Glomerular visceral epithelial cell (primary cell): ENCODE data around the gene RAB6A.
"Not testable (repeated sequence)": the region's sequence is repeated elsewhere in the genome, so short reads cannot be mapped to it uniquely, and the experiment has no call there.

Experiments used
- DNase-seq: peaks from one replicate; pipeline ENCODE4 v3.0.0-alpha.2; 2016; ENCODE audit errors: extremely low spot score

RAB6A gene

DNA sequence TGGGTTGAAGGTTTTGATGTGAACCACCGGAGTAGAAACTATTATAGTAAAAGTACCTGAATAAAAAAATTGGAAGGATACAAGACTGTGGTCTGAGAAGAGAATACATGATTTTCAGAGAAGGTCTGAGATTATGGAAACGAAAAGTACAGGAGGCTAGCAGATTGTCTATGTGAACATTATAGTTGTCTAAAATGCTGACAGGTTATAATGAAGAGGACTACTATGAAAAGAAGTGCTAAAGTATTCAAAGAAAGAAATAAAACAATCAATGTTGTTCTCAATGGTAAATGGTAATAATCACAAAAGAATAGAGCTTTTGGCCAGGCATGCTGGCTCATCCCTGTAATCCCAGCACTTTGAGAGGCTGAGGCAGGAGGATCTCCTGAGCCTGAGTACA, 34.0 kb downstream of the RAB6A start:
- no peak for DNase-seq

- DNase-seq: no peak
These were observed 43.7 kb downstream of the RAB6A start for GRCh38 chr11:73717136-73717535.

DNA sequence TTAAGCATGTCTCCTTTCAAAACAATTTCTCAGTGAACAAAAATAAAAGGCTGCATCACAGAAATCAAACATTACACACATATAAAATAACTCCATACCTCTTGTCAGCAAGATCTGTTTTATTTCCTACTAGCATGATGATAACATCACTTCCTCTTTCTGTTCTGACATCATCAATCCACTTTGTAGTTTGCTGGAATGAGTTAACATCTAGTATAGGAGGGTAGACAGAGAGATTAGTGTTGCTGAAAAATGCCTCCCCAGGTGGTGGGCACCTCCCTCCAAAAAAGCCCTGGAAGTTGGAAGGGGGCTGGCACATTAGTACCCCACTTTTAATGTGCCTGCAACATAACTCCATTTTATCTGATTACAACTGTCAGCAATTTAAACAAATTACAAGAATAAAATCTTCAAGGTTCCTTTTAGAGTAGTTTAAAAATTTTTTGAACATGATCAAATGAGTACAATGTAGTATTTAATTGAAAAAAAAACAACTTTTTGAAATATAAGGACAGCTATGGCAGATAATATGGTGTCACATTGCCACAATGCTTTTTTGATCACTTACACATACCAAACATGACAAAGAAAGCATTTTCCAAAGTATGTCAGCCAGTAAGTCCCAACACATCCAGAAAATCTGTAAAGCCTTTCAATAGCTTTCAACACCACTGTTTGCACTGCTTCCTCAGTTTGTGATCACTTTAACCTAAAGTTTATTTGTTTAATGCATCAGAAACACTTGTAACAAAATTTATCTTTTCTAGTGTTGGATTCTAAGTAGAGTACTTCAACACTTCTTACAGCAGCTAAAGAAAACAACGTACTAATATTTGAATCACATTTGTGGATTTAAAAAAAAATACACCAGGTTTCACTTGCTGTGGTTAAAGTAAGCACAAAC, 44.5 kb downstream of the RAB6A start:
- DNase-seq: no peak

DNA sequence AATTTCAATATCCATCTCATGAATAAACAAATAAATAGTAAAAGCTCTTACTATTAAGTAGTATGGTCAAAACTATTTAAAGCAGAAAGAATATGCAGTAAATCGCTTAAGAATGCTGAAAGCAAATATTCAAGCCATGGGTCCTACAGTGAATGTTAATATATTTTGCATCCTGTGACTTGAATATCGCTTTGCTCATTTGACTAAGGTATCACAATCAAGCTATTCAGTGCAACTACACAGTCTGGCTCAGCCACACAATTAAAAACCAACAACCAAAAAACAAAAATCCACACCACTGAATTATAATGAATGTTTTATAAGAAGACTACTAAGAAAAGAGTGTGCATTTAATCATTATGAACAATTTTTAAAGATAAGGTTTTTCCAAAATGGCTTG, 45.3 kb downstream of the RAB6A start:
- DNase-seq: no peak

DNA sequence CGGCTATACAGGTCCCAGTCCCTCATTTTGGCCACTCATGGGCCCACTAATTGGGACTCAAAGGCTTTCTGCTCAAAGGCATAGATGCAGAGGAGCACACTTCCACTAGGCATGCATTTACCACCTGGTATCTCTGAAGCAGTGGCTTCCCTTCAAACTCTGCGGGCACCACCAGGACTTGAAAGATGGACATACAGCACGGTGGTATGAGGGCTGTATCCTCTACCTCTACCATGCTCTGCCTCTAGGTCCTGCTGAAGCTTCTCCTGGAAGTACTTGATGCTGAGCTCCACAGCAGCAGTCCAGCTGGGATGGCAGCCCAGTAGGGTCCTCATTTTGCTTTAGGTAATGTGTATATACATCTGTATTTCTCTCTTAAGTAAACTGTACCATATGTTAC, 49.9 kb downstream of the RAB6A start:
- no peak for DNase-seq

GRCh38 chr11:73705053-73705452, 55.8 kb downstream of the RAB6A start:
- no peak for DNase-seq

DNA sequence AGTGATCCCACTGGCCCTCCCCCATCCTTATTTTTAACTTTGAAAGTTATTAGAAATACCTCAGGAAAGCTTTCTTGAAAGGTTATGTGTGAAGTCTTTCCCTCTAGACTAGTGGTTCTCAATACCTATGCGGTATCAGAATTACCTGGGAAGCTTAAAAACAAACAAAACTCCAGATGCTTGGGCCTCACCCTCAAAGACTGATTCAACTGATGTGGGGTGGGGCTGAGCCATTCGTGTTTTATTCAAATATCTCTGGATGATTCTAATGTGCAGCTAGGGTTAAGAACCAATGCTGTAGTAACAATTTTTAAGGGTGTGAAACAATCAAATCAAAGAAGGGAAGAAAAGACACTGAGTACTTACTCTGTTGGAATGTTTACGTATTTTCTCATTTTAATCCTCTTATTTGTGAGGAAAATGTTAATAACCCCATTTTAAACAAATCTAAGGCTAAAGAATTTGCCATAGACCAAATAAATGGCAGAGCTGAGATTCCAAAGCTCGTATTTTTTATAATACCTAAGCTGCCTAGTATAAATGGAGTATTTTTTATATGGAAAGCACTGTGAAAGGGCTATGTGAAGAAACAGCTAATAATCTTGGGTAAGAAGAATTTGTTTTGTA, 66.9 kb downstream of the RAB6A start:
- DNase-seq: no peak

GRCh38 chr11:73680687-73681086, 80.2 kb downstream of the RAB6A start:
- no peak for DNase-seq

- not testable (repeated sequence) for DNase-seq
These were observed 84.3 kb downstream of the RAB6A start for GRCh38 chr11:73676552-73676951.

DNA sequence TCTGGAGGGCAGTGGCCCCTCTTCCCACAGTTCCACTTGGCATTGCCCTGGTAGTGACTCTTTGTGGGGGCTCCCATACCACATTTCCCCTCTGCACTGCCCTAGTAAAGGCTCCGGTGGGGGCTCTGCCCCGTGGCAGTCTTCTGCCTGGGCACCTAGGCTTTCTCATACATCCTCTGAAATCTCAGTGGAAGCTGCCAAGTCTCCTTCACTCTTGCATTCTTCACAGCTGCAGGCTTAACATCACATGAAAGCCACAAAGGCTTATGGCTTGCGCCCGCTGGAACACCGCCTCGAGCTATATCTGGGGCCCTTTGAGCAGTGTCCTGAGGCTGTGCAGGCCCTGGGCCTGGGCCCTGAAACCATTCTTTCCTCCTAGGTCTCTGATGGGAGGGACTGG, 89.2 kb downstream of the RAB6A start:
- DNase-seq: no peak

DNA sequence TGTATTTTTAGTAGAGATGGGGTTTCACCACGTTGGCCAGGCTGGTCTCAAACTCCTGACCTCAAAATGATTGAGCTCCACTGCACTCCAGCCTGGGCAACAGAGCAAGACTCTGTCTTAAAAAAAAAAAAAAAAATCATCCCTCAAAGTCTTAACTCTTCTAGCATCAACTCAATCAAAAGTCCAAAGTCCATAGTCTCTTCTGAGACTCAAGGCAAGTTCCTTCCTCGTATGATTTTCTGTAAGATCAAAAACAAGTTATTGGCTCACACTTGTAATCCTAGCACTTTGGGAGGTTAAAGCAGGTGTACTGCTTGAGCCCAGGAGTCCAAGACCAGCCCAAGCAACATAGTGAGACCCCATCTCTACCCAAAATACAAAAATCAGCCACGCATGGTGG, 90.1 kb downstream of the RAB6A start:
- DNase-seq: no peak

DNA sequence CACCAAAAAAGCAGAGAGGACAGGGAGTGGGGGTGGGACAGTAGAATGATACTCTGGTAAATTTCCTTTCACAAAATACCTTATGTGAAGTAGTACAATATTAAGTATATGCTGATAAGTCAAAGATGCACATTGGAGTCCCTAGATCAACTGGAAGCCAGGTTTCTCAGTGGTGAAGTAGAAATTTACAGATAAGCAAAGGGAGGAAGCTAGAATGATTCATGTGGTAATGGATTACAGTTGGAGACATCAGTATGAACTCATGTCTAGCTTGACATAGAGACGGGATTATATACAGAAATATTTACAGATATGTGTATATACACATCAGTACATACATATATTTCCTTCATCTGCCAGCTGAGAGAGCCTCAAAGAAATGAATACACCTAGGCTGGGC, 93.0 kb downstream of the RAB6A start:
- no peak for DNase-seq

- DNase-seq: no peak
These were observed 96.0 kb downstream of the RAB6A start for GRCh38 chr11:73664877-73665276.

DNA sequence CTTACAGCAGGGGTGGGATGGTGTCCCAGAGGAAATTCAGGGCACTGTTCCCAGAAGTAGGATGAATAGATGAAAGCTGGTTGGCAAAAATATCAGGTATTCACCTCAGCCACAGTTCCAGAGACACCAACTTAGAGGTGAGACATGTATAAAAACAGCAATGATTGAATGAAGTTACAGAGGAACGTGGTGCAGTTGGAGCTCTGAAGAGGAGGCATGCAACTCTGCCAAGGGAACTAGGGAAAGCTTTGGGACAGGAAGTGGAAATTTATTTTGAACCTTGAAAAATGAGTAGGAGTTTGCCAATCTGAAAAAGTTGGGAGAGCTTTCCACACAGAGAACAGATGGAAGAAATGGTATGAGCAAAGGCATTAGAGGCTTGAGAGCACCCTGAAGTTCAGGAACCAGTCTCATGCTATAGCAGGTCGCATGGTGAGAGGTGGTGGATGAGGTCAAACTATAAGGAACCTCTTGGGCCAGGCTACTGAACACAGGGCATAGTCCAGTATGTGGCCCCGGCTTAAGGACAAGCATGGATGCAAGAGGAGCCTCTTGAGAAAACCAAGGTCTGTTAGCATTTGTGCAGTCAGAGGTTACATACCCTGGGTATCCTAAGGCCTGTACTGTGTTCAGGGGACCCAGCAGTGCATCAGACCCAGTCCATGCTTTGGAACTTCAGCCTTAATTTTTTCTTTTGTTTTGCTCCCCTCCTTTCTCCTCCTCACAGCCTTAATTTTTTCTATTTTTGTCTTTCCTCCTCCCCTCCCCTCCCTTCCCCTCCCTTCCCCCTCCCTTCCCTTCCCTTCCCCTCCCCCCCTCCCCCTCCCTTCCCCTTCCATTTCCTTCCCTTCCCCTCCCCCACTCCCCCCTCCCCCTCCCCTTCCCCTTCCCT, 97.0 kb downstream of the RAB6A start:
- no peak for DNase-seq

DNA sequence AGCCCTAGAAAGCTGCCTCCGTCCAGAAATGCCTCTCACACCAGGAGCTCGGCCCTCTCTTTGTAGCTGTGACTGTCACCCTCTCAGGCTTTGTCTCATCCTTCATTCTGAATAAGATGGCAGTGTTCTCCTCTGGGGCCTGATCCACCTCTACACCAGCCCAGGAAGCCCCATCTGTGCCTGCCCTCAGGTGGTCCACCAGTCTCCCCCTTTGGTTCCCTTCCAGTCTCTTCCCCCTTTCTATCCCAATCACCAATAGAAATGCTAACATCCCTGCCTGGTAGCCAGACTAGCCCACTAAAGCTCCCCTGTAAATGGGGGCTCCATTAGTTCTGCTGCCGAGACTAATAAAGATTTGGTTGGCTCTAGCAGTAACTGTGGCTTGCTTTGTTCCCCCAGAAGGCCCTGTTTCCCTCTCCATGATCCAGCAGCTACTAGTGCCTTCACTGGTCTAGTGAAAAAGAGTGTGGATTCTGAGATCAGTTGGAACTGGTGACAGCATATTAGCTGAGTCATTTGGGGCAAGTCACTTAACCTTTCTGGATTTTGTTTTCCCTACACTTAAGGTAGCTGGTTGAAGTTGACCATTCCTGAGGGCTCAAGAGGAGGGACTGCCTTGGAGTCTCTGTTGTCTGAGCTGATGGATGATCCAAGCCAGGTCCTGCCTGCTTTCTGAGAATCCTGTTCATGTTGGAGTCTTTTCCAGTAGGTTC, 98.3 kb downstream of the RAB6A start:
- no peak for DNase-seq

GRCh38 chr11:73661035-73661628, 99.7 kb downstream of the RAB6A start:
- DNase-seq: peak; percentile 87

DNA sequence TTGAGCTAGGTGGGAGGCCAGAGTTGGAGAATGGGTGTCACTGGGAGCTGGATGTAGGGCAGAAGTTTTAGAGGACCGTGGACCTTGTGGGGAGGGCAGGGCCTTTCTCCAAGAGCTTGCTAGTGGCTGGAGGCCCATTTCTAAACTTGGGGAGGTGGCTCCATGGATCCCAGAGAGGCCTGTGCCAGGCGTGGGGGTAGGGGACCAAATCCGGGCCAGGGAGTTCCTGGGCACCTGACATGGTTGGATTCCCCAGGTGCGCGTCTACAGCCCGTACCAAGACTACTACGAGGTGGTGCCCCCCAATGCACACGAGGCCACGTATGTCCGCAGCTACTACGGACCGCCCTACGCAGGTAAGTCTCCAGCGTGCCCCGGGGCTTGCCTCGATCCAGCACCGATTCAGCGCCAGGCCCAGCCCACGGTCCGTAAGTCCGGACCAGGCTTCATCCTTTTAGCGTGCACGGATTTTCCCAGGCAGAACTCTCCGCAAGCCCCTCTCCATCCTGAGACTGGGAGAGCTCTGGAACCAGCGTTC, 100.3 kb downstream of the RAB6A start:
- no peak for DNase-seq

GRCh38 chr11:73659961-73660360, 100.9 kb downstream of the RAB6A start:
- DNase-seq: no peak

DNA sequence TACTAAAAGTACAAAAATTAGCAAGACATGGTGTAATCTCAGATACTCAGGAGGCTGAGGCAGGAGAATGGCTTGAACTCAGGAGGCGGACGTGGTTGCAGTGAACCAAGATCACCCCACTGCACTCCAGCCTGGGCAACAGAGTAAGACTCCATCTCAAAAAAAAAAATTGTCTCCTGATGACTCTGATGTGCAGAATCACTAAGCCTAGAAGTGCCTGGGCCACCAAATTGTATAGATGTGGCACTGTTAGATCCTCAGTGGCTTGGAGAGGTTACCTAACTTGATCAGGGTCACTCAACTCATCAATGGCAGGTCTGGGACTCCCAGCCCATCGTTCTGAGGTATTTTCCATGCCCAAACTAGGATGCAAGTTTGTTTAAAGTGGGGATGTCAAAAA, 103.9 kb downstream of the RAB6A start:
- DNase-seq: no peak

GRCh38 chr11:73655686-73656085, 105.2 kb downstream of the RAB6A start:
- no peak for DNase-seq

DNA sequence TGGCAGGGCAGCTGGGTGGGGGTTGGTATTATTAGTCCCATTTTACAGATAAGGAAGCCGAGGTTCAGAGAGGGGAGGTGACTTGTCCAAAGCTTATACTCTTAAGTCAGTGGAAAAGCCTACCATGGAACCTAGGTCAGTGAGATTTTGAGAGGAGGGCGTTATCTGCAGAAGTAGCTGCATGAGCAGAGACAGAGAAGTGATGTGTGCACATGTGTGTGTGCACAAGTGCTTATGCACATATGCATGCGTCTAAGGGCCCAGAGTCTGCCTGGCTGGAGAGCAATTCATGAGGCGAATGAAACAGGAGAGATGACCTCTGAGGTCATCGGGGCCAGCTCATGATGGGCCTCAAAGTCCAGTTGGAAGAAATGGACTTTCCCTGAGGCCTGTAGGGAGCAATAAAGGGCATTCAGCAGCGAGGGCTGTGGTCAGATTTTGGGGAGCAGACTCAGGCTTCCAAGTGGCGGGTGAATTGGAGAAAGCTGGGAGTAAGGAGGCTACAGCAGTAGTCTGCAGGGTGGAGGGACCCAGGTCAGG, 106.3 kb downstream of the RAB6A start:
- no peak for DNase-seq
